SK-N-MC (cell line): ENCODE results near the gene FUT9.

Source experiments
- EZH2 ChIP-seq: fragments of 200-600 bp; sonication (generic); IDR thresholded peaks from one replicate; pipeline ENCODE4 v1.6.1; 2017; ENCODE audit warnings: antibody characterized with exemption
- FOXP2 ChIP-seq: optimal IDR thresholded peaks from 2 replicates; pipeline ENCODE3; 2011; ENCODE audit warnings: mild to moderate bottlenecking, moderate library complexity; ENCODE audit not compliant: insufficient read depth; ENCODE audit errors: extremely low read length, control extremely low read depth
- POLR2AphosphoS5 ChIP-seq: IDR thresholded peaks from 2 replicates; pipeline ENCODE4 v1.6.1; 2012; ENCODE audit warnings: mild to moderate bottlenecking, low read depth, low read length, borderline replicate concordance

DNA sequence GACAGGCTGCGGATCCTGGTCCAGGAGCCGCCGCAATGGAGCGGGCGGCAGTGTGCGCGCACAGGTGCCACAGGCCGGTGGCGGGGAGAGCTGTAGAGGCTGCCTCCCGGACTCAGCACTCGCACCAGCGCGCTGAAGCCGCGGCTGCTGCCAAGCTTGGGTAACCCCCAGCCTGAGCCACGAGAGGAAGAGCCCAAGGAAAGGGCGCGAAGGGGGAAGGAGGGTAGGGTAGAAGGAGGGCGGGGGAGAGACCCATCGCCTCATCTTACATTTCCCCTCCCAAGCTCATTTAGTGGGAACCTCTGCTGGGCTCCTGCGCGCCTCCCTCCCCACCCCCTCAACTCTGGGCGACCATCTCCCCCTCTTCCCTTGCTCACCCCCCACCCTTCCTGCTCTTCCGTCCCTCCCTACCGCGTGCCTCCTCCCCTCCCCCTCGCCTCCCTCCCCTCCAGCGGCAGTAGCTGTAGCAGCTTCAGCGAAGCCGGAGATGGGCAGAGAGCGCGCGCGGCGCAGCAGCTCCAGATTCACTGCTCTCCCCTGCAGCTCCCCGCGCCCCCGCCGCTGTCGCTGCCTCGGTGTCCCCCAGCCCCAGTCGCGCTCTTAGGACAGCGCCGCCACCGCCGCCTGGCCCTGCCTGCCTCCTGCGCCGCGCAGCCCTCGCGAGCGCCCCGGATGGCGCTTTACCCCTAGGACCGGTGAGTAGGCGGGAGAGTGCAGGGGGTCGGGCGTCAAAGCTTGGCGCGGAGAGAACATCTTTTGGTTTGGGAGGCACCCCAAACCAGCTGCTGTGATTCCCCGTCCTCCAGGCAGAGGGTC is at the start of gene FUT9:
- TF ChIP-seq EZH2, result no peak
- TF ChIP-seq POLR2AphosphoS5, result no peak
- no peak for TF ChIP-seq FOXP2
